ENCODE data around the gene VWA1.
"Not testable (repeated sequence)": the region's sequence is repeated elsewhere in the genome, so short reads cannot be mapped to it uniquely, and the experiment has no call there.

VWA1 gene

GRCh38 chr1:1432951-1433803, 2.3 kb upstream of the VWA1 start:
- no peak overlapping the region for H3K4me3 ChIP-seq (ENCODE audit: low read length)
- no peak for DNase-seq (ENCODE audit: low read depth, low spot score)

GRCh38 chr1:1433804-1434130, 1.7 kb upstream of the VWA1 start:
- no peak overlapping the region for H3K4me3 ChIP-seq (ENCODE audit: low read length)
- no peak for DNase-seq (ENCODE audit: low read depth, low spot score)

GRCh38 chr1:1434131-1434823, 1.2 kb upstream of the VWA1 start:
- DNase-seq (ENCODE audit: low read depth, low spot score): no peak
- no peak overlapping the region for H3K4me3 ChIP-seq (ENCODE audit: low read length)

- H3K4me3 ChIP-seq (ENCODE audit: low read length): no peak overlapping the region
- DNase-seq (ENCODE audit: low read depth, low spot score): no peak
These were observed 725 bp upstream of the VWA1 start for GRCh38 chr1:1434824-1435105.

GRCh38 chr1:1435911-1436629, 580 bp downstream of the VWA1 start:
- no peak overlapping the region for H3K4me3 ChIP-seq (ENCODE audit: low read length)
- DNase-seq (ENCODE audit: low read depth, low spot score): no peak

- DNase-seq (ENCODE audit: low read depth, low spot score): no peak
- H3K4me3 ChIP-seq (ENCODE audit: low read length): no peak overlapping the region
These were observed 1.1 kb downstream of the VWA1 start for GRCh38 chr1:1436630-1437032.

- no peak for DNase-seq (ENCODE audit: low read depth, low spot score)
- H3K4me3 ChIP-seq (ENCODE audit: low read length): no peak overlapping the region
These were observed 1.8 kb downstream of the VWA1 start for GRCh38 chr1:1437033-1437903.

GRCh38 chr1:1437904-1438376, 2.5 kb downstream of the VWA1 start:
- no peak overlapping the region for H3K4me3 ChIP-seq (ENCODE audit: low read length)
- no peak for DNase-seq (ENCODE audit: low read depth, low spot score)

- no peak overlapping the region for H3K4me3 ChIP-seq (ENCODE audit: low read length)
- no peak for DNase-seq (ENCODE audit: low read depth, low spot score)
These were observed 3.3 kb downstream of the VWA1 start for GRCh38 chr1:1438531-1439381.

- DNase-seq (ENCODE audit: low read depth, low spot score): no peak
- no peak overlapping the region for H3K4me3 ChIP-seq (ENCODE audit: low read length)
These were observed 4.2 kb downstream of the VWA1 start for GRCh38 chr1:1439546-1440261.

- DNase-seq (ENCODE audit: low read depth, low spot score): no peak
- H3K4me3 ChIP-seq (ENCODE audit: low read length): no peak overlapping the region
These were observed 4.9 kb downstream of the VWA1 start for GRCh38 chr1:1440262-1441001.

GRCh38 chr1:1441002-1441888, 5.8 kb downstream of the VWA1 start:
- H3K4me3 ChIP-seq (ENCODE audit: low read length): no peak overlapping the region
- no peak for DNase-seq (ENCODE audit: low read depth, low spot score)

- H3K4me3 ChIP-seq (ENCODE audit: low read length): no peak overlapping the region
- no peak for DNase-seq (ENCODE audit: low read depth, low spot score)
These were observed 6.7 kb downstream of the VWA1 start for GRCh38 chr1:1442069-1442770.

- not testable (repeated sequence) for DNase-seq (ENCODE audit: low read depth, low spot score); H3K4me3 ChIP-seq (ENCODE audit: low read length)
These were observed 11.1 kb downstream of the VWA1 start for GRCh38 chr1:1446631-1447030.

- DNase-seq (ENCODE audit: low read depth, low spot score): no peak
- H3K4me3 ChIP-seq (ENCODE audit: low read length): no peak within 1 kb of the TSS
These were observed 13.7 kb downstream of the VWA1 start, which contains the start of gene ATAD3C for GRCh38 chr1:1449099-1449739. Gene ATAD3C, plus strand, starts transcription at chr1:1449689. Its CDS starts 995 bp downstream, at chr1:1450684.
